ENCODE measurements around the gene FBXO22.

- TF ChIP-seq CTCF (CRISPR knock-in tag; IDR thresholded peaks at IDR 0.05), result no peak
- no peak for TF ChIP-seq HOXA7 (CRISPR knock-in tag; IDR thresholded peaks at IDR 0.05)
- TF ChIP-seq TARDBP (CRISPR knock-in tag; IDR thresholded peaks at IDR 0.05), result no peak
- TF ChIP-seq KDM5A (IDR thresholded peaks at IDR 0.05; ENCODE audit: borderline replicate concordance, low read length), result no peak
- TF ChIP-seq, protein P1, sequence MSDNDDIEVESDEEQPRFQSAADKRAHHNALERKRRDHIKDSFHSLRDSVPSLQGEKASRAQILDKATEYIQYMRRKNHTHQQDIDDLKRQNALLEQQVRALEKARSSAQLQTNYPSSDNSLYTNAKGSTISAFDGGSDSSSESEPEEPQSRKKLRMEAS (IDR thresholded peaks at IDR 0.05), result no peak
- TF ChIP-seq GABPA (IDR thresholded peaks at IDR 0.05; ENCODE audit: low read depth, low read length), result no peak
- no peak for TF ChIP-seq GABPA (CRISPR knock-in tag; IDR thresholded peaks at IDR 0.05; ENCODE audit: low read depth)
- TF ChIP-seq MAFG (CRISPR knock-in tag; IDR thresholded peaks at IDR 0.05), result no peak
Measured at GRCh38 chr15:75861750-75862402, 41.8 kb upstream of the FBXO22 start.

All from HepG2 (cell line).